GM21619 (cell line): ENCODE measurements around the gene ART4.

Experiments used
- ATAC-seq: cut with Tn5 transposase; IDR thresholded peaks from one replicate; pipeline ENCODE4 v1.9.1; 2021; ENCODE audit not compliant: unreplicated experiment

ART4 gene

GRCh38 chr12:14852880-14853279, 9.6 kb upstream of the ART4 start:
- ATAC-seq, result no peak

- no peak for ATAC-seq
These were observed 7.8 kb upstream of the ART4 start for GRCh38 chr12:14850929-14851663.

- ATAC-seq, result no peak
These were observed 6.3 kb upstream of the ART4 start for GRCh38 chr12:14849661-14850060.

- no peak for ATAC-seq
These were observed 3.7 kb upstream of the ART4 start for GRCh38 chr12:14846876-14847580.

- ATAC-seq, result no peak
These were observed 2.8 kb upstream of the ART4 start for GRCh38 chr12:14846042-14846587.

GRCh38 chr12:14845350-14845750, 2.0 kb upstream of the ART4 start:
- no peak for ATAC-seq

- no peak for ATAC-seq
These were observed 1.1 kb upstream of the ART4 start for GRCh38 chr12:14844401-14844800.

- no peak for ATAC-seq
These were observed 1.0 kb downstream of the ART4 start for GRCh38 chr12:14842315-14842714.

GRCh38 chr12:14841761-14842160, 1.6 kb downstream of the ART4 start:
- ATAC-seq, result no peak

- no peak for ATAC-seq
These were observed 2.7 kb downstream of the ART4 start for GRCh38 chr12:14840616-14841015.

- no peak for ATAC-seq
These were observed 4.1 kb downstream of the ART4 start for GRCh38 chr12:14839262-14839661.

GRCh38 chr12:14836336-14837210, 6.8 kb downstream of the ART4 start:
- no peak for ATAC-seq

GRCh38 chr12:14834509-14834908, 8.8 kb downstream of the ART4 start:
- ATAC-seq, result no peak

GRCh38 chr12:14833952-14834351, 9.4 kb downstream of the ART4 start:
- no peak for ATAC-seq

- ATAC-seq, result no peak
These were observed 10.0 kb downstream of the ART4 start for GRCh38 chr12:14833336-14833735.

- peak; percentile 72 for ATAC-seq
These were observed 14.4 kb downstream of the ART4 start for GRCh38 chr12:14828892-14829291.

- no peak for ATAC-seq
These were observed 16.3 kb downstream of the ART4 start for GRCh38 chr12:14827043-14827442.

- no peak for ATAC-seq
These were observed 16.8 kb downstream of the ART4 start for GRCh38 chr12:14826491-14826890.

GRCh38 chr12:14825256-14825655, 18.1 kb downstream of the ART4 start:
- ATAC-seq, result no peak

- no peak for ATAC-seq
These were observed 19.2 kb downstream of the ART4 start for GRCh38 chr12:14824012-14824634.

GRCh38 chr12:14814014-14814413, 29.3 kb downstream of the ART4 start, which contains the start of gene SMCO3:
Gene SMCO3 (minus strand): TSS chr12:14814182. CDS start chr12:14806680, 7,502 bp downstream.
- ATAC-seq, result no peak
